HEK293 (cell line): Measurements from ENCODE around the gene EGFLAM.

Experiments
- CTCF ChIA-PET: fragments of 350-600 bp; formaldehyde crosslinking; extraction: SDS; loops from one replicate; lab custom pipeline; 2021; ENCODE audit warnings: antibody characterized with exemption; lab: Yijun Ruan, JAX
- POLR2A ChIA-PET: fragments of 300-600 bp; formaldehyde crosslinking; extraction: SDS; loops from one replicate; lab custom pipeline; 2020; ENCODE audit warnings: antibody characterized with exemption, inconsistent platforms; lab: Yijun Ruan, JAX
- H3K27ac ChIP-seq: fragments of 200-500 bp; sonication (Bioruptor generic); 2 replicates; pipeline ENCODE4 v1.5.1; 2014; ENCODE audit warnings: low read depth, low read length, control low read depth, inconsistent platforms; ENCODE audit errors: extremely low read depth
- H3K36me3 ChIP-seq, 2 experiments: fragments of 200-500 bp in 1 of 2; sonication (Bioruptor generic) in 1 of 2; 1 replicate in 1 of 2; 2 replicates in 1 of 2; pipeline ENCODE4 v1.5.1; 2014 to 2017; ENCODE audit warnings: inconsistent platforms in 2 of 2, low read length in 2 of 2; ENCODE audit not compliant: control insufficient read depth in 2 of 2, insufficient read depth in 1 of 2
- H3K4me1 ChIP-seq: fragments of 200-500 bp; sonication (Bioruptor generic); 2 replicates; pipeline ENCODE4 v1.5.1; 2014; ENCODE audit warnings: mild to moderate bottlenecking, low read length, inconsistent platforms; ENCODE audit not compliant: control insufficient read depth, insufficient read depth
- H3K4me3 ChIP-seq: 2 replicates; pipeline ENCODE4 v1.5.1; 2011; ENCODE audit warnings: low read depth, mild to moderate bottlenecking, control low read depth, low read length, moderate library complexity
- H3K9me3 ChIP-seq: fragments of 200-500 bp; sonication (Bioruptor generic); 2 replicates; pipeline ENCODE4 v1.5.1; 2014; ENCODE audit warnings: low read depth, low read length, inconsistent platforms; ENCODE audit not compliant: control insufficient read depth, insufficient read depth
- IKZF3 ChIP-seq: fragments of 450-650 bp; IDR thresholded peaks from 2 replicates; pipeline ENCODE4 v1.5.0; 2018; ENCODE audit warnings: missing biosample characterization, mild to moderate bottlenecking, missing genetic modification characterization, moderate library complexity
- MEIS1 ChIP-seq: sonication (generic); formaldehyde crosslinking; IDR thresholded peaks from 2 replicates; pipeline ENCODE4 v1.8.1; 2022; ENCODE audit warnings: missing genetic modification reagents, mild to moderate bottlenecking, borderline replicate concordance
- OSR2 ChIP-seq: fragments of 450-650 bp; formaldehyde crosslinking; IDR thresholded peaks from 2 replicates; pipeline ENCODE4 v1.5.1; 2016; ENCODE audit warnings: missing biosample characterization, missing genetic modification characterization
- RBAK ChIP-seq: fragments of 450-650 bp; formaldehyde crosslinking; IDR thresholded peaks from 2 replicates; pipeline ENCODE4 v1.5.1; 2016; ENCODE audit warnings: missing biosample characterization, missing genetic modification characterization
- REPIN1 ChIP-seq: fragments of 450-650 bp; formaldehyde crosslinking; IDR thresholded peaks from 2 replicates; pipeline ENCODE4 v1.5.1; 2017; ENCODE audit warnings: missing biosample characterization, missing genetic modification characterization, low read depth
- SP3 ChIP-seq: fragments of 450-650 bp; formaldehyde crosslinking; IDR thresholded peaks from 2 replicates; pipeline ENCODE4 v1.5.1; 2016; ENCODE audit warnings: missing biosample characterization, missing genetic modification characterization
- SP7 ChIP-seq: fragments of 450-650 bp; formaldehyde crosslinking; IDR thresholded peaks from 2 replicates; pipeline ENCODE4 v1.5.1; 2016; ENCODE audit warnings: missing biosample characterization, missing genetic modification characterization
- YY1 ChIP-seq: fragments of 450-650 bp; formaldehyde crosslinking; IDR thresholded peaks from 2 replicates; pipeline ENCODE4 v1.5.1; 2018; ENCODE audit warnings: missing biosample characterization, missing genetic modification characterization
- ZFP69B ChIP-seq: fragments of 450-650 bp; formaldehyde crosslinking; IDR thresholded peaks from 2 replicates; pipeline ENCODE4 v1.5.1; 2016; ENCODE audit warnings: missing biosample characterization, missing genetic modification characterization
- ZNF140 ChIP-seq: fragments of 450-650 bp; formaldehyde crosslinking; IDR thresholded peaks from 2 replicates; pipeline ENCODE4 v1.5.1; 2016; ENCODE audit warnings: missing biosample characterization, missing genetic modification characterization
- ZNF175 ChIP-seq: fragments of 450-650 bp; formaldehyde crosslinking; IDR thresholded peaks from 2 replicates; pipeline ENCODE4 v1.5.1; 2016; ENCODE audit warnings: missing biosample characterization, missing genetic modification characterization
- ZNF292 ChIP-seq: fragments of 450-650 bp; formaldehyde crosslinking; IDR thresholded peaks from 2 replicates; pipeline ENCODE4 v1.5.1; 2016; ENCODE audit warnings: low read depth, missing biosample characterization, missing genetic modification characterization, borderline replicate concordance
- ZNF335 ChIP-seq: fragments of 450-650 bp; formaldehyde crosslinking; conservative IDR thresholded peaks from 2 replicates; pipeline ENCODE4 v1.5.1; 2016; ENCODE audit warnings: missing biosample characterization, missing genetic modification characterization
- ZNF341 ChIP-seq: fragments of 450-650 bp; formaldehyde crosslinking; IDR thresholded peaks from 2 replicates; pipeline ENCODE4; 2016; ENCODE audit warnings: low read depth, missing biosample characterization, missing genetic modification characterization
- ZNF394 ChIP-seq: fragments of 450-650 bp; formaldehyde crosslinking; IDR thresholded peaks from 2 replicates; pipeline ENCODE4 v1.5.1; 2016; ENCODE audit warnings: missing biosample characterization, missing genetic modification characterization, mild to moderate bottlenecking, moderate library complexity, borderline replicate concordance
- ZNF433 ChIP-seq: fragments of 450-650 bp; formaldehyde crosslinking; IDR thresholded peaks from 2 replicates; pipeline ENCODE4 v1.5.1; 2016; ENCODE audit warnings: missing biosample characterization, missing genetic modification characterization, low read depth
- ZNF501 ChIP-seq: fragments of 450-650 bp; formaldehyde crosslinking; IDR thresholded peaks from 2 replicates; pipeline ENCODE4 v1.5.1; 2016; ENCODE audit warnings: missing biosample characterization, missing genetic modification characterization
- ZNF654 ChIP-seq: fragments of 450-650 bp; formaldehyde crosslinking; IDR thresholded peaks from 2 replicates; pipeline ENCODE4 v1.5.1; 2016; ENCODE audit warnings: low read depth, missing biosample characterization, missing genetic modification characterization
- ZXDB ChIP-seq: fragments of 450-650 bp; formaldehyde crosslinking; IDR thresholded peaks from 2 replicates; pipeline ENCODE4 v1.5.1; 2016; ENCODE audit warnings: missing biosample characterization, missing genetic modification characterization
- TF ChIP-seq, protein P1 (sequence below): fragments of 450-650 bp; formaldehyde crosslinking; IDR thresholded peaks from 2 replicates; pipeline ENCODE4 v1.5.1; 2016; ENCODE audit warnings: missing biosample characterization, missing genetic modification characterization
- TF ChIP-seq, protein P2 (sequence below): fragments of 450-650 bp; formaldehyde crosslinking; IDR thresholded peaks from 2 replicates; pipeline ENCODE4 v1.5.1; 2016; ENCODE audit warnings: missing biosample characterization, missing genetic modification characterization
- TF ChIP-seq, protein P3 (sequence below): fragments of 450-650 bp; formaldehyde crosslinking; IDR thresholded peaks from 2 replicates; pipeline ENCODE4 v1.5.1; 2016; ENCODE audit warnings: missing biosample characterization, missing genetic modification characterization, borderline replicate concordance
- TF ChIP-seq, protein P4 (sequence below): fragments of 450-650 bp; formaldehyde crosslinking; IDR thresholded peaks from 2 replicates; pipeline ENCODE4 v1.5.0; 2017; ENCODE audit warnings: missing biosample characterization, missing genetic modification characterization, borderline replicate concordance

EGFLAM gene

DNA sequence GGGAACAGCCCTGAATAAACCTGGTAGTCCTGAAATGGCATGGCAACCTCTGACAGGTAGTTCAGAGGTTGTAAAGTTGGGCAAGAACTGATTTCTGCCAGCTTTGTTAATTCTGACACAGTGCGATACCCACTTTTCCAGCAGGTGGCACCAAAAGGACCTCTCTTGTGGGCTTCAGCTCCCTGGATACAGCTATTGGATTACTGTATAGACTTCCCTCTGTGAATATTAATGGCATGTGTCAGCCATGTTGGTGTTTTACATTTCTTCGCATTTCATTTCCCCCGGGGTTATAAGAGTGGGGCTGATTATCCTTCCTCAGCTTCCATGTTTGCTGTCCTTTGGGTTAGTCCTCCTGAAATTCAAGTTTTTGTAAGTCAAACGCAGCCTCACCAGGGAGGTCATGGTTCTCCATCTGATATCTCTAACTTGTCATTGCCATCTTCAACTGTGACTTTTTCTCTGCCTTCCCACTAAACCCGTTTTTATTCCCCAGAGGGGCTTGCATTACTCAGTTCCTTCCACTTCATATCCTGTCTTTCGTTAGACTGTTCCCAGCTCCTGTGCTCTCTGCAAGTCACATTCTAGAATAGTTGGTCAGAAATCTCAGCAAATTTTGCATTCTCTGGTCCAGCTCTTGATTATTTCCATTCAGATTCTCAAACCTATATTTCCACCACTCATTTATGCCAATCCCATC is 162.5 kb downstream of the EGFLAM start:
- Histone ChIP-seq H3K27ac (no peak overlapping the region), H3K36me3 (no peaks in the 10 kb centered on the region), H3K4me3 (no peak overlapping the region), H3K9me3 (no peaks in the 10 kb centered on the region), H3K4me1 (peaks cover 14% of the 10 kb centered on the region)
- CTCF ChIA-PET = interaction anchor here (0.6 to 9.0 kb wide), 75 partner anchors 10 to 660 kb away, joined by 3 to 163 read pairs (median 4); partner anchors contain the start of gene LIFR
- POLR2A ChIA-PET = interaction anchor here (1.9 kb wide), 1 partner anchor 21 kb away, joined by 9 read pairs; no protein-coding TSS in a partner anchor
- TF ChIP-seq, protein P1, sequence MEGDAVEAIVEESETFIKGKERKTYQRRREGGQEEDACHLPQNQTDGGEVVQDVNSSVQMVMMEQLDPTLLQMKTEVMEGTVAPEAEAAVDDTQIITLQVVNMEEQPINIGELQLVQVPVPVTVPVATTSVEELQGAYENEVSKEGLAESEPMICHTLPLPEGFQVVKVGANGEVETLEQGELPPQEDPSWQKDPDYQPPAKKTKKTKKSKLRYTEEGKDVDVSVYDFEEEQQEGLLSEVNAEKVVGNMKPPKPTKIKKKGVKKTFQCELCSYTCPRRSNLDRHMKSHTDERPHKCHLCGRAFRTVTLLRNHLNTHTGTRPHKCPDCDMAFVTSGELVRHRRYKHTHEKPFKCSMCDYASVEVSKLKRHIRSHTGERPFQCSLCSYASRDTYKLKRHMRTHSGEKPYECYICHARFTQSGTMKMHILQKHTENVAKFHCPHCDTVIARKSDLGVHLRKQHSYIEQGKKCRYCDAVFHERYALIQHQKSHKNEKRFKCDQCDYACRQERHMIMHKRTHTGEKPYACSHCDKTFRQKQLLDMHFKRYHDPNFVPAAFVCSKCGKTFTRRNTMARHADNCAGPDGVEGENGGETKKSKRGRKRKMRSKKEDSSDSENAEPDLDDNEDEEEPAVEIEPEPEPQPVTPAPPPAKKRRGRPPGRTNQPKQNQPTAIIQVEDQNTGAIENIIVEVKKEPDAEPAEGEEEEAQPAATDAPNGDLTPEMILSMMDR = peak; percentile 68
- TF ChIP-seq, protein P2, sequence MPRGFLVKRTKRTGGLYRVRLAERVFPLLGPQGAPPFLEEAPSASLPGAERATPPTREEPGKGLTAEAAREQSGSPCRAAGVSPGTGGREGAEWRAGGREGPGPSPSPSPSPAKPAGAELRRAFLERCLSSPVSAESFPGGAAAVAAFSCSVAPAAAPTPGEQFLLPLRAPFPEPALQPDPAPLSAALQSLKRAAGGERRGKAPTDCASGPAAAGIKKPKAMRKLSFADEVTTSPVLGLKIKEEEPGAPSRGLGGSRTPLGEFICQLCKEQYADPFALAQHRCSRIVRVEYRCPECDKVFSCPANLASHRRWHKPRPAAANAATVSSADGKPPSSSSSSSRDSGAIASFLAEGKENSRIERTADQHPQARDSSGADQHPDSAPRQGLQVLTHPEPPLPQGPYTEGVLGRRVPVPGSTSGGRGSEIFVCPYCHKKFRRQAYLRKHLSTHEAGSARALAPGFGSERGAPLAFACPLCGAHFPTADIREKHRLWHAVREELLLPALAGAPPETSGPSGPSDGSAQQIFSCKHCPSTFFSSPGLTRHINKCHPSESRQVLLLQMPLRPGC (tag by site-specific recombination) = no peak
- TF ChIP-seq ZNF175 (no peak), SP7 (tag by site-specific recombination) (peak; percentile 34), REPIN1 (tag by site-specific recombination) (no peak), YY1 (tag by site-specific recombination) (peak; percentile 38; the same call in 1 of the 2 replicates), OSR2 (0 out of 2 replicates have a peak, but pooled peaks have one; percentile 7), ZNF292 (tag by site-specific recombination) (no peak), ZNF501 (tag by site-specific recombination) (no peak), RBAK (tag by site-specific recombination) (no peak), ZNF654 (tag by site-specific recombination) (peak; percentile 91), ZFP69B (tag by site-specific recombination) (0 out of 2 replicates have a peak, but pooled peaks have one; percentile 15), ZNF341 (tag by site-specific recombination) (0 out of 2 replicates have a peak, but pooled peaks have one; percentile 13), MEIS1 (CRISPR knock-in tag) (no peak), SP3 (tag by site-specific recombination) (peak; percentile 16; the same call in 1 of the 2 replicates), ZXDB (tag by site-specific recombination) (peak; percentile 34; the same call in 1 of the 2 replicates), ZNF394 (tag by site-specific recombination) (no peak), ZNF335 (tag by site-specific recombination) (0 out of 2 replicates have a peak, but pooled peaks have one; percentile 15), ZNF433 (tag by site-specific recombination) (no peak), ZNF140 (tag by site-specific recombination) (no peak), IKZF3 (tag by site-specific recombination) (peak; percentile 45; the same call in 1 of the 2 replicates)
- TF ChIP-seq, protein P3, sequence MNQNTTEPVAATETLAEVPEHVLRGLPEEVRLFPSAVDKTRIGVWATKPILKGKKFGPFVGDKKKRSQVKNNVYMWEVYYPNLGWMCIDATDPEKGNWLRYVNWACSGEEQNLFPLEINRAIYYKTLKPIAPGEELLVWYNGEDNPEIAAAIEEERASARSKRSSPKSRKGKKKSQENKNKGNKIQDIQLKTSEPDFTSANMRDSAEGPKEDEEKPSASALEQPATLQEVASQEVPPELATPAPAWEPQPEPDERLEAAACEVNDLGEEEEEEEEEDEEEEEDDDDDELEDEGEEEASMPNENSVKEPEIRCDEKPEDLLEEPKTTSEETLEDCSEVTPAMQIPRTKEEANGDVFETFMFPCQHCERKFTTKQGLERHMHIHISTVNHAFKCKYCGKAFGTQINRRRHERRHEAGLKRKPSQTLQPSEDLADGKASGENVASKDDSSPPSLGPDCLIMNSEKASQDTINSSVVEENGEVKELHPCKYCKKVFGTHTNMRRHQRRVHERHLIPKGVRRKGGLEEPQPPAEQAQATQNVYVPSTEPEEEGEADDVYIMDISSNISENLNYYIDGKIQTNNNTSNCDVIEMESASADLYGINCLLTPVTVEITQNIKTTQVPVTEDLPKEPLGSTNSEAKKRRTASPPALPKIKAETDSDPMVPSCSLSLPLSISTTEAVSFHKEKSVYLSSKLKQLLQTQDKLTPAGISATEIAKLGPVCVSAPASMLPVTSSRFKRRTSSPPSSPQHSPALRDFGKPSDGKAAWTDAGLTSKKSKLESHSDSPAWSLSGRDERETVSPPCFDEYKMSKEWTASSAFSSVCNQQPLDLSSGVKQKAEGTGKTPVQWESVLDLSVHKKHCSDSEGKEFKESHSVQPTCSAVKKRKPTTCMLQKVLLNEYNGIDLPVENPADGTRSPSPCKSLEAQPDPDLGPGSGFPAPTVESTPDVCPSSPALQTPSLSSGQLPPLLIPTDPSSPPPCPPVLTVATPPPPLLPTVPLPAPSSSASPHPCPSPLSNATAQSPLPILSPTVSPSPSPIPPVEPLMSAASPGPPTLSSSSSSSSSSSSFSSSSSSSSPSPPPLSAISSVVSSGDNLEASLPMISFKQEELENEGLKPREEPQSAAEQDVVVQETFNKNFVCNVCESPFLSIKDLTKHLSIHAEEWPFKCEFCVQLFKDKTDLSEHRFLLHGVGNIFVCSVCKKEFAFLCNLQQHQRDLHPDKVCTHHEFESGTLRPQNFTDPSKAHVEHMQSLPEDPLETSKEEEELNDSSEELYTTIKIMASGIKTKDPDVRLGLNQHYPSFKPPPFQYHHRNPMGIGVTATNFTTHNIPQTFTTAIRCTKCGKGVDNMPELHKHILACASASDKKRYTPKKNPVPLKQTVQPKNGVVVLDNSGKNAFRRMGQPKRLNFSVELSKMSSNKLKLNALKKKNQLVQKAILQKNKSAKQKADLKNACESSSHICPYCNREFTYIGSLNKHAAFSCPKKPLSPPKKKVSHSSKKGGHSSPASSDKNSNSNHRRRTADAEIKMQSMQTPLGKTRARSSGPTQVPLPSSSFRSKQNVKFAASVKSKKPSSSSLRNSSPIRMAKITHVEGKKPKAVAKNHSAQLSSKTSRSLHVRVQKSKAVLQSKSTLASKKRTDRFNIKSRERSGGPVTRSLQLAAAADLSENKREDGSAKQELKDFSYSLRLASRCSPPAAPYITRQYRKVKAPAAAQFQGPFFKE (tag by site-specific recombination) = no peak
- TF ChIP-seq, protein P4, sequence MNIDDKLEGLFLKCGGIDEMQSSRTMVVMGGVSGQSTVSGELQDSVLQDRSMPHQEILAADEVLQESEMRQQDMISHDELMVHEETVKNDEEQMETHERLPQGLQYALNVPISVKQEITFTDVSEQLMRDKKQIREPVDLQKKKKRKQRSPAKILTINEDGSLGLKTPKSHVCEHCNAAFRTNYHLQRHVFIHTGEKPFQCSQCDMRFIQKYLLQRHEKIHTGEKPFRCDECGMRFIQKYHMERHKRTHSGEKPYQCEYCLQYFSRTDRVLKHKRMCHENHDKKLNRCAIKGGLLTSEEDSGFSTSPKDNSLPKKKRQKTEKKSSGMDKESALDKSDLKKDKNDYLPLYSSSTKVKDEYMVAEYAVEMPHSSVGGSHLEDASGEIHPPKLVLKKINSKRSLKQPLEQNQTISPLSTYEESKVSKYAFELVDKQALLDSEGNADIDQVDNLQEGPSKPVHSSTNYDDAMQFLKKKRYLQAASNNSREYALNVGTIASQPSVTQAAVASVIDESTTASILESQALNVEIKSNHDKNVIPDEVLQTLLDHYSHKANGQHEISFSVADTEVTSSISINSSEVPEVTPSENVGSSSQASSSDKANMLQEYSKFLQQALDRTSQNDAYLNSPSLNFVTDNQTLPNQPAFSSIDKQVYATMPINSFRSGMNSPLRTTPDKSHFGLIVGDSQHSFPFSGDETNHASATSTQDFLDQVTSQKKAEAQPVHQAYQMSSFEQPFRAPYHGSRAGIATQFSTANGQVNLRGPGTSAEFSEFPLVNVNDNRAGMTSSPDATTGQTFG (tag by site-specific recombination) = no peak
